ENCODE measurements around the gene RUVBL2.

GRCh38 chr19:49011194-49011593 is 17.5 kb downstream of the RUVBL2 start:
- TF ChIP-seq GATA2 (IDR thresholded peaks at IDR 0.05; ENCODE audit: low read depth, low read length) (no peak), GATA3 (IDR thresholded peaks at IDR 0.05; ENCODE audit: low read depth, low read length) (no peak)
